H1 (cell line): ENCODE measurements around the gene SLC9C1. TPM values are rescaled to one million over a fixed set of nuclear protein-coding genes. Genes with fewer than 3 reads are reported as not detected.

Experiments used
- ASH2L ChIP-seq: fragments of 200-600, 300-600 bp; sonication (generic); IDR thresholded peaks from one replicate; pipeline ENCODE4 v1.7.1; 2017; ENCODE audit warnings: low read length
- POLR2AphosphoS5 ChIP-seq: IDR thresholded peaks from 2 replicates; pipeline ENCODE4 v1.6.1; 2011; ENCODE audit warnings: low read depth, low read length
- RBBP5 ChIP-seq: IDR thresholded peaks from 2 replicates; pipeline ENCODE4 v1.7.1; 2012; ENCODE audit warnings: low read depth, mild to moderate bottlenecking, inconsistent platforms, low read length, moderate library complexity, borderline replicate concordance
- TBP ChIP-seq: IDR thresholded peaks from 2 replicates; pipeline ENCODE4 v1.6.1; 2011; ENCODE audit warnings: low read depth, low read length, improper control_type of control experiment
- polyA plus RNA-seq, 7 experiments: library from polyadenylated mRNA; depleted of rRNA in 3 of 7; stranded (reverse) in 5 of 7; unstranded in 2 of 7; fragments of >200 nt in 5 of 7; fragments of 200-250 nt in 2 of 7; gene quantifications; 1 replicate in 5 of 7; 2 replicates in 1 of 7; 4 replicates in 1 of 7; pipeline versions ENCODE4 v1.2.1 to v1.2.3, GENCODE V29; 2011 to 2013; ENCODE audit warnings: missing spikeins in 2 of 7, mixed read lengths in 2 of 7
- total RNA-seq: library from RNA; stranded (reverse); fragmentation: NEBNext Ultra II Directional; extraction: Animal tissue kit (Norgen Biotek cat#: 25700); gene quantifications from 2 replicates; pipeline ENCODE4 v1.2.1, GENCODE V29; 2021

Gene SLC9C1
- total and polyA plus RNA-seq, 2 of the 8 experiments (the other 6 are each of a cell fraction or from before 2014, with no cell fraction given) = 0.15 to 0.24 TPM

DNA sequence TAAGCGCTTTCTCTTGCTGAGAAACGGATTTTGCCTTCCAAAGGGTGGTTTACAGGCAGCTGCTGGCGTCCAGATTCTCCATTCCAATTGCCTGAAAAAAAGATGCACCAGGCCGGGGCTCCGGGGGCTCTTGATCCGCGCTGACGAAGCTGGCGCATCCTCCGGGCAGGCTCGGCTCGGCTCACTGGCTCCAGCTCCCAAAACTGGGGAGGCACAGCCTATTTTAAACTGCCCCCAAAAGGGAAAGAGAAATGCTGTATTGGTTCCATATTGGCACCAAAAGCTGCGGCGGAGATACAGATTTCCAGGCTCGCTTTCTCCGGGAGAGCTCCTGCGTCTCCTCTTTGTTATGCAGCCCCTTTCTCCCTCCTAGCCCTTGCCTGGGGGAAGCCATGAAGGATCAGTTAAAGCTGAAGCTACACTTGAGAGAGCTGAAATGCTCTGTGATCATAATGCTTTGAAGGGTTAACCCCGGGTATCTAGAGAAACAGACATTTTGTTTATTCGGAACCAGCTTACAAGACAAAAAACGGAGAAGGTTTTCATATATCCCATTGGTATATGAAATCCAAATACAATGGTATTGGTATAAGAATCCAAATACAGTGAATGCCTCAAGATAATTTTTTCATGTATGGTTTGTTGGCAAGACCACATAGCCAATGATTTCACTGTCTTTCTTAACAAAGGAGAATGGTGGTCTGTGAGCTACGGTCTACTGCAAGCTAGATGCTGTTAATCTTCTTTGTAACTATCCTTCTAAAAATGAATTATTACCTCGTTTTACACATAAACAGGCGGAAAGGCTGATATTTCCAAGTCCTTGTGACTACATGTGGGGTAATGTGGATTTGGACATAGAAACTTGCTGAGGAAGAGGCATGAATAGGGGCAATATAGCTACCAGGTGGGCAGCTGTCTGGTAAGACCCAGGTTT, 39.6 kb upstream of the SLC9C1 start (continued):
- TF ChIP-seq RBBP5 = peak; percentile 26; the same call in 1 of the 2 replicates
- TF ChIP-seq TBP = peak; percentile 59
- no peak; the same call in 1 of the 2 replicates for TF ChIP-seq POLR2AphosphoS5
- peak; percentile 95 for TF ChIP-seq ASH2L
- TF ChIP-seq, all 59 proteins: peak for 10
